DMS 273 treated with DMSO at 0.1 percent for 48 hours (cell line): ENCODE results near the gene GAGE10.
"Not testable (repeated sequence)": the region's sequence is repeated elsewhere in the genome, so short reads cannot be mapped to it uniquely, and the experiment has no call there.

Experiments
- DNase-seq: peaks from one replicate; lab custom pipeline; 2025; lab: John Stamatoyannopoulos, UW

GAGE10 gene

DNA sequence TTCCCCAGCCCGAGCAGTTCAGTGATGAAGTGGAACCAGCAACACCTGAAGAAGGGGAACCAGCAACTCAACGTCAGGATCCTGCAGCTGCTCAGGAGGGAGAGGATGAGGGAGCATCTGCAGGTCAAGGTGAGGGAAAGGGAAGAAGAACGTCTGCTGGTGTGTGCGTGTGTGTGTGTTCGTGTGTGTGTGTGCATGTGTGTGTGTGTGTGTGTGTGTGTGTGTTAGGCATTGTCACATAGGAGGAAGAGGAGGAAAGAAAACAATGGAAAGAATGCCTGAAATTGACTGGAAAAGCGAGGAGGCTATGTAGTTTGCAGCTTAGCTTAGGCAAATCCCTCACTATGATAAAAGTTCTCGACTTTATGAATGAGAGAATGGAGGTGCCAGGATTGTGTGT is 20.3 kb downstream of the GAGE10 start:
- DNase-seq: not testable (repeated sequence)

DNA sequence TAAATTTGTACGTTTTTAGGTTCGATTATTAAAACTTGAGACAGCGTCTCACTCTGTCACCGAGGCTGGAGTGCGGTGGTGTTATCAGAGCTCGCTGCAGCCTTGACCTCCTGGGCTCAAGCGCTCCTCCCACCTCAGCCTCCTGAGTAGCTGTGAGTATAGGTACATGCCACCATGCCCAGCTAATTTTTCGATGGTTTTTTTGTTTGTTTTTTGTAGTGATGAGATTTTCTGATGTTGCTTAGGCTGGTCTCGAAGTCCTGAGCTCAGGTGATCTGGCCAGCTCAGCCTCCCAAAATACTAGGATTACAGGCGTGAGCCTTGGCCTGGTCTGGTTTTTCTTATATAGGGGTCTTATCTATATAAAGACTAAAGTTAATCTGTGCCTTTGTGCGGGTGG is 27.0 kb downstream of the GAGE10 start:
- not testable (repeated sequence) for DNase-seq

DNA sequence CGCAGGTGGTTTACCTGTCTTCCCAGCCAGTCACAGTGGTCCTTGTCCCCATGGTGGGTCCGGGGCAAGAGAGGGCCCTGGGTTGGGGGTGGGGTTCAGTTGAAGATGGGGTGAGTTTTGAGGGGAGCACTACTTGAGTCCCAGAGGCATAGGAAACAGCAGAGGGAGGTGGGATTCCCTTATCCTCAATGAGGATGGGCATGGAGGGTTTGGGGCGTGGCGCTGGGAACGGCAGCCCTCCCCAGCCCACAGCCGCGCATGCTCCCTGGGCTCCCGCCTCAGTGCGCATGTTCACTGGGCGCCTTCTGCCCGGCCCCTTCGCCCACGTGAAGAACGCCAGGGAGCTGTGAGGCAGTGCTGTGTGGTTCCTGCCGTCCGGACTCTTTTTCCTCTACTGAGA is 27.8 kb downstream of the GAGE10 start, which contains the start of gene GAGE13:
TSS of gene GAGE13 (plus strand) at position 301 of the 400 bp plus-strand sequence. CDS start 1,156 bp downstream, outside the sequence.
- DNase-seq: not testable (repeated sequence)

- not testable (repeated sequence) for DNase-seq
Observed at GRCh38 chrX:49331841-49332240, 28.4 kb downstream of the GAGE10 start.

DNA sequence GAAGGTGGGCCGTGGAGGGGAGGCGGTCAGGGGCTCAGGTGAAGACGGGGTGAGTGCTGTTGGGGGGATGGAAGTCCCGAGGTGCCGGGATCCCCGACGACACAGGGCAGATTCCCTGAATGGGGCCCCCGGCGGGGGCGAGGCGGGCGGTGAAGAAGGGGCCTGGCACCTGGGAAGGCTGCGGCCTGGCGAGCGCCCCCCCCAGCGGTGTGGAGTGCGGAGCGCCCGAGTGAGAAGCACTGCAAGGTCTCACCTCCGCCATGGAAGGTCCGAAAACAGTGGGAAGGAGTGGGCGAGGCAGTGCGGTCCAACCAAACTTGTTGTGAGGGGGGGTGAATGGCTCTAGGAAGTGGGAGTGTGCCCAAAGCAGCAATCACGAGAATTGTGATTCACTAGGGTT is 38.0 kb downstream of the GAGE10 start:
- not testable (repeated sequence) for DNase-seq

DNA sequence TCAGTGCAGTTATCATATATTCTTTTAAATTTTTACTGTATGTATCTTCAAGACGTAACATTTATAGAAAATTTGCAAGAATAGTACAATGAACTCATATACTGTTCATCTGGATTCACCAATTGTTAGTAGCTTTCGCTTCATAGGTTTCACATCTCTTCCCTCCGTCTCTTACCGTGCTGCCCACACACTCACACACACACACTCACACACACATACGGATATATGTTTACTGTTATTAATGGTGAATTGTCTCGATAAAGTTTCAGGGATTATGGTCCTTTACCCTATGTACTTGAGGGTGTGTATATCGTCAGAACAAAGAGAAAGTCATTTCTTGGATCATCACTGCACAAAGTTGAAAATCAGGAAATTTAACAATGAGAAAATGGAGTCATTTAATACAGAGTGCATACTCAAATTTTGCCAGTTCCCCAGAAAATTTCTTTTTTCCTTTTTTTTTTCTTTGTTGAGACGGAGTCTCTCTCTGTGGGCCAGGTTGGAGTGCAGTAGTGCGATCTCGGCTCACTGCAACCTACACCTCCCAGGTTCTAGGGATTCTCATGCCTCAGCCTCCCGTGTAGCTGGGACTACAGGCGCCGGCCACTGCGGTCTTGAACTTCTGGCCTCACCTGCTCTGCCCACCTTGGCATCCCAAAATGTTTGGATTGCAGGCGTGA is 41.2 kb downstream of the GAGE10 start:
- DNase-seq: not testable (repeated sequence)

GRCh38 chrX:49345402-49345801 is 42.0 kb downstream of the GAGE10 start:
- DNase-seq: not testable (repeated sequence)

GRCh38 chrX:49346150-49346549 is 42.7 kb downstream of the GAGE10 start:
- DNase-seq: not testable (repeated sequence)
